SKM-1 (cell line): ENCODE data around the gene ADGRL3.

Experiments
- DNase-seq: peaks from one replicate; lab custom pipeline; 2025; ENCODE audit not compliant: unreplicated experiment; lab: John Stamatoyannopoulos, UW

The ADGRL3 gene

GRCh38 chr4:61860376-61860775 lies 660.2 kb downstream of the ADGRL3 start:
- DNase-seq = no peak

GRCh38 chr4:61864286-61864685 lies 664.2 kb downstream of the ADGRL3 start:
- DNase-seq = no peak

- no peak for DNase-seq
Measured at GRCh38 chr4:61866378-61867030, 666.4 kb downstream of the ADGRL3 start.

GRCh38 chr4:61872983-61873382 lies 672.9 kb downstream of the ADGRL3 start:
- no peak for DNase-seq

- no peak for DNase-seq
Measured at GRCh38 chr4:61877266-61877665, 677.1 kb downstream of the ADGRL3 start.

- peak; percentile 26 for DNase-seq
Measured at GRCh38 chr4:61877893-61878292, 677.8 kb downstream of the ADGRL3 start.

- no peak for DNase-seq
Measured at GRCh38 chr4:61882381-61882780, 682.3 kb downstream of the ADGRL3 start.

- no peak for DNase-seq
Measured at GRCh38 chr4:61886131-61886530, 686.0 kb downstream of the ADGRL3 start.

GRCh38 chr4:61889117-61889516 lies 689.0 kb downstream of the ADGRL3 start:
- DNase-seq = no peak

- DNase-seq = no peak
Measured at GRCh38 chr4:61890321-61890720, 690.2 kb downstream of the ADGRL3 start.

- DNase-seq = no peak
Measured at GRCh38 chr4:61891953-61892352, 691.8 kb downstream of the ADGRL3 start.

GRCh38 chr4:61896634-61897033 lies 696.5 kb downstream of the ADGRL3 start:
- DNase-seq = no peak

GRCh38 chr4:61909031-61909430 lies 708.9 kb downstream of the ADGRL3 start:
- DNase-seq = no peak

- no peak for DNase-seq
Measured at GRCh38 chr4:61911313-61911756, 711.2 kb downstream of the ADGRL3 start.

GRCh38 chr4:61913619-61914018 lies 713.5 kb downstream of the ADGRL3 start:
- no peak for DNase-seq

GRCh38 chr4:61915501-61915900 lies 715.4 kb downstream of the ADGRL3 start:
- no peak for DNase-seq

GRCh38 chr4:61918507-61918906 lies 718.4 kb downstream of the ADGRL3 start:
- no peak for DNase-seq

GRCh38 chr4:61918987-61919386 lies 718.9 kb downstream of the ADGRL3 start:
- DNase-seq = no peak

GRCh38 chr4:61919561-61919960 lies 719.4 kb downstream of the ADGRL3 start:
- DNase-seq = no peak

GRCh38 chr4:61921920-61922319 lies 721.8 kb downstream of the ADGRL3 start:
- no peak for DNase-seq

- DNase-seq = no peak
Measured at GRCh38 chr4:61922766-61923165, 722.6 kb downstream of the ADGRL3 start.

GRCh38 chr4:61923179-61923578 lies 723.1 kb downstream of the ADGRL3 start:
- DNase-seq = no peak

- DNase-seq = no peak
Measured at GRCh38 chr4:61924131-61924530, 724.0 kb downstream of the ADGRL3 start.
